Peyer's patch (tissue), 4 donors: ENCODE results near the gene DOCK2.

Source experiments
- POLR2A ChIP-seq, 2 donors: fragments of 450-650 bp; IDR thresholded peaks; one replicate each; pipeline ENCODE4 v1.5.1; 2017; ENCODE audit warnings: antibody characterized with exemption in 2 of 2, mild to moderate bottlenecking in 2 of 2, moderate library complexity in 2 of 2
- TF ChIP-seq, protein P1 (sequence below), 6 experiments: fragments of 450-650 bp in 4 of 6; fragments of 200-600 bp in 2 of 6; sonication (generic) in 1 of 6; IDR thresholded peaks; one replicate each; pipeline ENCODE4 v1.5.1; 2017 to 2019; ENCODE audit warnings: antibody characterized with exemption in 6 of 6, mild to moderate bottlenecking in 3 of 6, moderate library complexity in 1 of 6

DNA sequence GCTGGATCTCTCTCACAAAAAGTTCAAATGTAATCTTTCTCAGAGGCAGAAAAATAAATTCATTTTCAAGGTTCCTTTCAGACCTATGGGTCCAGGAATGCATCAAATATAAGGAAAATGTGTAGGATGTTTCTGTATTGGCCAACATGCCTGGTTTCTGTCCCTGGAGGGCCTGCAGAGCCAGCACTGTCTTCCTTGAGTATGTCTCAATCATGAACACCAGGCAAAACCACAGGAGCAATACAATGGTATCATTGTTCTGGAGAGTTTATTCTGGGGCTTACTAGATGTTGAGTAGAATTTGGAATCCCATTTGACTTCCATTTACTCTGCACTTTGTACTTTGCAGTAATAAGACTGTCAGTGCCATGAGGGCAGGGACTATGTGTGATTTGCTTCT, 319.7 kb downstream of the DOCK2 start:
- TF ChIP-seq, protein P1, sequence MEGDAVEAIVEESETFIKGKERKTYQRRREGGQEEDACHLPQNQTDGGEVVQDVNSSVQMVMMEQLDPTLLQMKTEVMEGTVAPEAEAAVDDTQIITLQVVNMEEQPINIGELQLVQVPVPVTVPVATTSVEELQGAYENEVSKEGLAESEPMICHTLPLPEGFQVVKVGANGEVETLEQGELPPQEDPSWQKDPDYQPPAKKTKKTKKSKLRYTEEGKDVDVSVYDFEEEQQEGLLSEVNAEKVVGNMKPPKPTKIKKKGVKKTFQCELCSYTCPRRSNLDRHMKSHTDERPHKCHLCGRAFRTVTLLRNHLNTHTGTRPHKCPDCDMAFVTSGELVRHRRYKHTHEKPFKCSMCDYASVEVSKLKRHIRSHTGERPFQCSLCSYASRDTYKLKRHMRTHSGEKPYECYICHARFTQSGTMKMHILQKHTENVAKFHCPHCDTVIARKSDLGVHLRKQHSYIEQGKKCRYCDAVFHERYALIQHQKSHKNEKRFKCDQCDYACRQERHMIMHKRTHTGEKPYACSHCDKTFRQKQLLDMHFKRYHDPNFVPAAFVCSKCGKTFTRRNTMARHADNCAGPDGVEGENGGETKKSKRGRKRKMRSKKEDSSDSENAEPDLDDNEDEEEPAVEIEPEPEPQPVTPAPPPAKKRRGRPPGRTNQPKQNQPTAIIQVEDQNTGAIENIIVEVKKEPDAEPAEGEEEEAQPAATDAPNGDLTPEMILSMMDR (IDR thresholded peaks at IDR 0.05): no peak
- TF ChIP-seq POLR2A (IDR thresholded peaks at IDR 0.05): no peak
